ENCODE data around the gene TMEM231. TPM values are rescaled to one million over a fixed set of nuclear protein-coding genes. Genes with fewer than 3 reads are reported as not detected.

The TMEM231 gene
- total RNA-seq, 1 donor from 2014 or later: 10.8 TPM

DNA sequence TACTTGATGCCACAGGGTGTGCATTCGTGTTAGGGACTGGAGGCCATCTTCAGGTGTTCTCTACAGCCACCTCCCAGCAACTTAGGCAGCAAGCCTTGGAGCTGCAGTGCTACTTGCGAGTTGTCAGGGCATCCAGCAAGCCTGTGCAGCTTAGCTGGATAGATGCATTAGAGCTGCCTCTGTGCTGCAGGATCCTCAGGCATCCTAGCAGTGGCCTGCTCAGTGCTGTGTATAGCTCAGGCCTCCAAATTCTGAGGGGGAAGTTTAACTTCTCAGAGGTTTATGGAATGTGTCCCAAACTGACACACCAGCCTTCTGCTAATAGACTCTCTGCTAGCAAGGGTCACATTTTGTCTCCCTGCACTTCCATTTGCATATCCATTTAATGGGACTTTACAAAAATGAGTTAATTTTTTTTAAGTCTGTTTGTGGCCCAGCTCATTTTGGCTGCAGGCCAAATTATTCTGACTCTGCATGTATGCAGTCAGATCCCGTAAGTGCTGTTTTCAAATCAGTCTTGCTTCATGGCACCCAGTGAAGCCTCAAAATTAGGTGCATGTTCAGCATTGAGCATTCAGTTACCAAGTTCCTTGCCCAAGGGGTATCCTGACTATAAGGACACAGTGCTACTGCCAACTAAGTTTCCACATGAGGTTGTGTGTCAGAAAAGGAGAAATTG lies 17.0 kb upstream of the TMEM231 start:
- Mint-ChIP-seq H3K27me3 (ENCODE audit: low read depth) (no peaks in the 10 kb centered on the region), H3K36me3 (peaks cover 44% of the 10 kb centered on the region), H3K4me3 (no peak overlapping the region), H3K9me3 (no peaks in the 10 kb centered on the region), H3K27ac (no peak overlapping the region), H3K4me1 (peaks cover 2% of the 10 kb centered on the region)
- no peak for DNase-seq (ENCODE audit: low spot score in 2 of 2, unreplicated experiment in 2 of 2)
- TF ChIP-seq, protein P1, sequence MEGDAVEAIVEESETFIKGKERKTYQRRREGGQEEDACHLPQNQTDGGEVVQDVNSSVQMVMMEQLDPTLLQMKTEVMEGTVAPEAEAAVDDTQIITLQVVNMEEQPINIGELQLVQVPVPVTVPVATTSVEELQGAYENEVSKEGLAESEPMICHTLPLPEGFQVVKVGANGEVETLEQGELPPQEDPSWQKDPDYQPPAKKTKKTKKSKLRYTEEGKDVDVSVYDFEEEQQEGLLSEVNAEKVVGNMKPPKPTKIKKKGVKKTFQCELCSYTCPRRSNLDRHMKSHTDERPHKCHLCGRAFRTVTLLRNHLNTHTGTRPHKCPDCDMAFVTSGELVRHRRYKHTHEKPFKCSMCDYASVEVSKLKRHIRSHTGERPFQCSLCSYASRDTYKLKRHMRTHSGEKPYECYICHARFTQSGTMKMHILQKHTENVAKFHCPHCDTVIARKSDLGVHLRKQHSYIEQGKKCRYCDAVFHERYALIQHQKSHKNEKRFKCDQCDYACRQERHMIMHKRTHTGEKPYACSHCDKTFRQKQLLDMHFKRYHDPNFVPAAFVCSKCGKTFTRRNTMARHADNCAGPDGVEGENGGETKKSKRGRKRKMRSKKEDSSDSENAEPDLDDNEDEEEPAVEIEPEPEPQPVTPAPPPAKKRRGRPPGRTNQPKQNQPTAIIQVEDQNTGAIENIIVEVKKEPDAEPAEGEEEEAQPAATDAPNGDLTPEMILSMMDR (IDR thresholded peaks at IDR 0.05; ENCODE audit: unreplicated experiment): no peak

DNA sequence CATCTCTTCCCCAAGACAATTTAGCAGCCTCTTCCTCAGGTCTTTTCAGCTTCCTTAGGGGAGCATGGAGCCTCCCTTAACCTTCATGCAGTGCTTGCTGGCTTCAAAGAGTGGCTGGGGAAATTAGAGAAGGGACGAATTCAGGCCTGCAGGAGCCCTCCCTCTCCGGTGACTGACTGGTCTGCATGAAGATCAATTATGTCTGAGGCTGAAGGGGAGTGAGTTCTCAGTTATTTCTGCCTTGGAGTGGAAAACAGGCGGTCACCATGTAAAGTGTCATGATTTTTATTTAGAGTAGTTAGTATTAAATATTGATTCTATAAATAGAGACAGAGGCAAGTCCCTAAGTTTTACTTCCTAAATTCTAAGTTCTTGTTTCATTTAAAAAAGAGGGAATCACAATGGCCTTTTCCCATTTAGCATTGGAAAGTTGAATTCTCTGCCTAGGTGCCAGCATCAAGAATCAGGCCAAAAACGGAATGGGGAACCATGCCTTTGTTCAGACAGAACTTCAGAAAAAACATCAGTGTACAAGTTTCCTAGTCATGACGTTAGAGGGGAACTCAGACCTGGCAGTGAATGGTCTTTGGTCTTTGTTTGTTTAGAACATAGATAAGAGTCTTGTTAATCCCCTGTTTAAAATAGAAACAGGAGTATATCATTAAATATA lies 14.5 kb upstream of the TMEM231 start:
- TF ChIP-seq, protein P1 (IDR thresholded peaks at IDR 0.05; ENCODE audit: unreplicated experiment): no peak
- Mint-ChIP-seq H3K4me3 (no peak overlapping the region), H3K9me3 (no peaks in the 10 kb centered on the region), H3K27me3 (ENCODE audit: low read depth) (no peaks in the 10 kb centered on the region), H3K27ac (no peak overlapping the region), H3K36me3 (peaks cover 35% of the 10 kb centered on the region), H3K4me1 (peaks cover 18% of the 10 kb centered on the region)
- no peak for DNase-seq (ENCODE audit: low spot score in 2 of 2, unreplicated experiment in 2 of 2)

DNA sequence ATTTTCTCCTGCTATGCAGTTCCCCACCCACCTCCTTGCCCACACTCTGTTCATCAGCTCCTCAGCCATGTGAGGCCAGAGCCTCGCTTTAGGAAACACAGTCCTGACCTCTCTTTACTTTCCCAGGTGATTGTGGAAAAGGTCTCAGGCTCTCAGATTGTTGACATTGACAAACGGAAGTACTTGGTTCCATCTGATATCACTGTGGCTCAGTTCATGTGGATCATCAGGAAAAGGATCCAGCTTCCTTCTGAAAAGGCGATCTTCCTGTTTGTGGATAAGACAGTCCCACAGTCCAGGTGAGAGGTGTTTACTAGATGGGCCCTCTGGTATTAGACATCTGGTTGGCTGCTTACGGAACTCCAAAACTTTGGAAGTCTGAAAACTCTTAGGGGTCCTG lies 11.9 kb upstream of the TMEM231 start:
- Mint-ChIP-seq H3K27ac (peak overlapping the region; percentile 70), H3K27me3 (ENCODE audit: low read depth) (peaks cover 8% of the 10 kb centered on the region), H3K9me3 (no peaks in the 10 kb centered on the region), H3K36me3 (peaks cover 18% of the 10 kb centered on the region), H3K4me1 (peaks cover 26% of the 10 kb centered on the region), H3K4me3 (peak overlapping the region; percentile 95)
- no peak for DNase-seq (ENCODE audit: low spot score in 2 of 2, unreplicated experiment in 2 of 2)
- TF ChIP-seq, protein P1 (IDR thresholded peaks at IDR 0.05; ENCODE audit: unreplicated experiment): no peak

DNA sequence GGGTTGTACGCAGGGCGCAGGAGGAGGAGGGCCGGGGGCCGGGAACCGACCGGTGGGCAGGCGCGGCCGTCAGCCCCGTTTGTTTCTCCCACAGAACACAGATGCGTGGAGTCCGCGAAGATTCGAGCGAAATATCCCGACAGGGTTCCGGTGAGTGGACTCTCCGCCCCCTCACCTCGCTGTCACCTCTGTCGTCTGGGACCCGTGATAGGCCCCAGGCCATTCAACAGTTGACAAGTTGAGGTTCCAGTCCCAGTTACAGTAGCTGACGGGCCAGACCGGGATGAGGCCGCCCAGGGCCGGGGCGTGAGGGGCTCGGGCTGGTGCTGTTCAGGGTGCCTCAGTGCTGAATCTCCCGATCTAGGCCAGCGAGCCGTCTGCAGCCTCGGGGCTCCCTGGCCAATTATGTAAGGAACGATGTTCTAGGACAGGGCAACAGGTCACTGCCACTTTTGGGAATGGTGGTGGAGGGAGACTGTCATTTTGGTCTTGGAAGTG lies 10.8 kb upstream of the TMEM231 start:
- peak overlapping the region; percentile 70 for H3K27ac Mint-ChIP-seq
- H3K9me3 Mint-ChIP-seq: no peaks in the 10 kb centered on the region
- H3K27me3 Mint-ChIP-seq (ENCODE audit: low read depth): peaks cover 11% of the 10 kb centered on the region
- TF ChIP-seq, protein P1 (IDR thresholded peaks at IDR 0.05; ENCODE audit: unreplicated experiment): no peak
- peaks cover 26% of the 10 kb centered on the region for H3K4me1 Mint-ChIP-seq
- DNase-seq (ENCODE audit: low spot score in 2 of 2, unreplicated experiment in 2 of 2): peak in 1 of 2 experiments; percentile 46
- H3K4me3 Mint-ChIP-seq: peak overlapping the region; percentile 95
- peaks cover 10% of the 10 kb centered on the region for H3K36me3 Mint-ChIP-seq

DNA sequence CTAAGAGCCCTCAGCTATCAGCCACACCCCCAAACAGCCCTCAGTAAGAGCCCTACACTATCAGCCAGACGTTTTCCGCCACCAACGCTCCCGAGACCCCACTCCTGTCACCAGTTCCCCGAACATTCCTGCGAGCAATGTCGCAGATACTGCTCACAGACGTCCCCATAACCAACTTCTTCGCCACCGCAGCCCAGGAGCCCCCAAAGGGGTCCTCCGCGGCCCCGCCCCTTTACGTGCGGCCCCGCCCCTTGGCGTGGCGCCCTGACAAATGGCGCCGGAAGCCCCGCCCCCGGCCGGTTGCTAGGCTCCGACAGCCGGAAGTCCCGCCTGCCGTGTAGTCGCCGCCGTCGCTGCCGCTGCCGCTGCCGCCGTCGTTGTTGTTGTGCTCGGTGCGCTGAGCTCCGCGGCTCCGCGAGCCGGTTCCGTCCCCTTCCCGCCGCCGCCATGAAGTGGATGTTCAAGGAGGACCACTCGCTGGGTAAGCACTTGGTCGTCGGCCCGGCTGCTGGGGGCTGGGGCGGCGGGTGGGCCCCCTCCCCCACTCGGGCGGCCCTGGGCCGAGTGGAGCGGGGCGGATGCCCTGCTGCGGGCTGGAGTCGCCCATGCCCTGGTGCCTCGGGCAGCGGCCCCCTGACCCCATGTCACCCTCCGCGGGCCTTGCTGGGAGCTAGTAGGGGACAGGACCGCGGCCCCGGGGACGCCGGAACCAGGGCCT lies 10.1 kb upstream of the TMEM231 start, which contains the start of gene GABARAPL2:
TSS of gene GABARAPL2 (plus strand) at position 340 of the 718 bp plus-strand sequence. CDS start at position 448, 108 bp downstream.
- H3K4me1 Mint-ChIP-seq: peaks cover 26% of the 10 kb centered on the region
- peaks cover 11% of the 10 kb centered on the region for H3K27me3 Mint-ChIP-seq (ENCODE audit: low read depth)
- peak; percentile 83 to 97 for DNase-seq (ENCODE audit: low spot score in 2 of 2, unreplicated experiment in 2 of 2)
- peak within 1 kb of the TSS; percentile 95 for H3K4me3 Mint-ChIP-seq
- H3K27ac Mint-ChIP-seq: peak within 1 kb of the TSS; percentile 96
- H3K36me3 Mint-ChIP-seq: peaks cover 7% of the 10 kb centered on the region
- H3K9me3 Mint-ChIP-seq: no peaks in the 10 kb centered on the region
- TF ChIP-seq, protein P1 (IDR thresholded peaks at IDR 0.05; ENCODE audit: unreplicated experiment): no peak
